Effector CD4-positive, alpha-beta T cell (primary cell): ENCODE data around the gene GNAT1.

Source experiments
- DNase-seq: peaks from one replicate; pipeline ENCODE4 v3.0.0-alpha.2; 2020

Gene GNAT1

DNA sequence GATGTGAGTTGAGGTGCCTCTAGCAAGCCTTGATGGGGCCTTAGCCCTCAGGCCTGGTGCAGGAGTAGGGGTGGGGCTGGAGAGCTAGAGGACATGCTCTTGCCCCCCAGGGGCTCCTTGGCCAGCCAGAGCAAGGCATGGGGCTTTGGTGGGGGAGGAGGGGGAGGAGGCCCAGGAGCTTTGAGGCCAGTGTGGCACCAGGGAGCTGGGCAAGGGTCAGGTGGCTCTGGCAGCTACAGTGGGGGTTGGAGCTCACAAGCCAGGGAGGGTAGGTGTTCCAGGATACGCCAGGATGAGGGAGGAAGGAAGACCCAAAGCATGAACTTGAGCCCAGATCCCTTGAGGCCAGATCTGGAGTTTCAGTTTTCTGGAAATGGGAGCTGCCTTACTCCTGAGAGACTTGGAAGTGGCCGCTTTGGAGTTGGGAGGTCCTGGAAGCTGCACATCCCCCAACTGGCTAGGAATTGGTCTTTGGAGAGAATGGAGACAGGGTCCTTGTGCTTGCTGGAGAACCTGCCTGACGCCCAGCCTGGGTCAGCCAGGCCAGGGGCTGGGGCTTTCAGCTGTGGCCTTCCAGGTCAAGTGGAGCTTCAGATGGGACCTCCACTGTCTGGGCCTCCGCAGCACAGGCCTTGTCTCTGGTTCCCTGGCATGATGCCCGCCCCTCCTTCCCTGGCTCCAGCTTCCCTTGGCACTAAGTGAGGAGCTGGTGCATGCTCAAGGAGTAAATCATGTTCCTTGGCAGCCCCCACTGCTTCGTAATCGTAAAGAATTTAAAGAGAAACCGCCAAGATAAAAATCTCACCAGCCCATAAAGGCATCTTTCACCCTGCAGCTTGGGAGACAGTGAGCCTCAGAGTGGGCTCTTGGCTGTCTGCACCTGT, 27.6 kb upstream of the GNAT1 start:
- no peak for DNase-seq

DNA sequence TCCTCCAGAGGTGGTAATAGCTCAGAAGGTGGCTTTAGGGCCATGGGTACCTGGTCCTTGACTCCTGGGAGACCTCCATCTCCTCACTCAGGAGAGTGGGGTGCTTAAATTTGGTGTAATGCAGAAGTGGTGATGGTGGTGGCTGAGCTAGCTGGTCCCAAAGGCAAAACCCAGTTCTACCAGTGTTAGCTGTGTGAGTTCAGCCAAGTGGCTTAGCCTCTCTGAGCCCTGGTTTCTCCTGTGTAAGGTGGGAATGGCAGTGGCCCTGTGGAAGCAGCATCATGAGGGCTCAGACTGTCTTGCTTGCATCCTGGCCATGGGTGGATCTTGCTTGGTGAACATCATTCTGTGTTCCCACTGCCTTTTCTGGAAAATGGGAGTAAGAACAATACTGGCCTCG, 26.9 kb upstream of the GNAT1 start:
- DNase-seq, result no peak

DNA sequence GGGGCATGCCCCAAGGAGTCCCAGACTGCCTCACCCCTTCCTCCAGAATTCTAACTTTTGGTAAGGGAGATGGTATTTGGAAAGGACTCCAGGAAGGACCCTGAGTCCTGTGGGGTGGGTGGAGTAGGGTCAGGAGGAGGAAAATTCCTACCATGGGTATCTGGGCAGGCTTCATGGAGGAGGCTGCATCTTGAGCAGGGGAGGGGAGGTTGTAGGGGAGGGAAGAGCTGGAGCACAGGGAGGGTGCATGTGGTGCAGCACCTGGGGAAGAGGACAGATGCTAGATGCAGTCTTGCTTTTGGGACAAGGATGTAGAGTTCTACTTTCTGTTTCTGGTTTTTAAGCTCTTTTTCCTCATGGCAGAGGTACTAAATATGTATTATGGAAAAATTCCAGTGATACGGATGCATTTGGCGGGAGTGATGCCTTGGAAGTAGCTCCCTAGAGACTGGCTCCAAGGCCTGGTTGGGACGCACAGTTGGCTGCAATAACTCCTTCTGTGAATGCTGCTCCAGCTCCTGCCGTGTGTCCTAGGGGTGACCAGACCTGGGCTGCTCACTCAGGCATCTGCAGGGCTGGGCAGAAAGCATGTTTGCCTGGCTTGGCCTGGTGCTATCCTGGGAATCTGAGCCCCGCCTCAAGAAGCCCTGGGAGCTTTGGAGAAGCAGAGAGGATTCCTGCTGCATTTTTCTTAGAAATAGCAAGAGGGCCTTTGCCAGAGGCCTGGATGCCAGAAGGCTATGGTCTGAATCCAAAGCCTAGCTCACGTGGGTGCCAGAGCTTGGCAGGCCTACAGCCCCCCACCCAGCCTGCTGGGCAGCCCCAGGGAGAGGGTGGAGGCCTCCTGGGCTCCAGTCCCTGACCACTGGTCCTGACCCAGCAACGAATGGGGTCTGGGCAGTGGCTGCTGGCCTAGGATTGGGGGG, 26.2 kb upstream of the GNAT1 start:
- no peak for DNase-seq

DNA sequence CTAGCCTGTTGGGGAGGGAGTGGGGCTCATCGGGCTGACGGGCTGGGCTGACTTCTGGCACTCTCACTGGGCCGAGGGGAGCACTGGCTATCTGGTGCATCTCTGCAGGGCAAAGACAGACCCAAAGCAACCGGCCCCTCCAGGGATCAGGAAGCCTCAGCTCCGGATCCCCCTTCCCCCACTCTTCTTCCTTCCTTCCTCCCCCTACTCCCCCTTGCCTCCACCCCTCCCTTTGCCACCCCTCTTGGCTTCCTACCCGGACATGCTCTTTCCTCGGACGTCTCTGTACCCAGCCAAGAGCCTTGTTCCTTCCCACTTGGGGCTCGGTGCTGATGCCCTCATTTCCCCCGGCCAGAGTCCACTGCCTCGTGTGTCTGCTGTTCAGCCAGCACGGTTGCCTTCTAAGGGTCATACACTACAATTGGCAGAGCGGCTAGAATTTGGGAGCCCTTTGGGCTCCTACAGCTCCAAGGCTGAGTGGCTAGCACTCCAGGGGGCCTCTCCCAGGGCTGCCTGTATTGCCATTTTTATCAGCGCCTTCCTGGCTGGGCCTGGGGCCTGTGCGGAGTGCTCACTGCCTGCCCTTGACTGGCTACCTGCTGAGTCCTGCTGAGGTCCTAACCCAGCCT, 25.4 kb upstream of the GNAT1 start:
- DNase-seq, result no peak

DNA sequence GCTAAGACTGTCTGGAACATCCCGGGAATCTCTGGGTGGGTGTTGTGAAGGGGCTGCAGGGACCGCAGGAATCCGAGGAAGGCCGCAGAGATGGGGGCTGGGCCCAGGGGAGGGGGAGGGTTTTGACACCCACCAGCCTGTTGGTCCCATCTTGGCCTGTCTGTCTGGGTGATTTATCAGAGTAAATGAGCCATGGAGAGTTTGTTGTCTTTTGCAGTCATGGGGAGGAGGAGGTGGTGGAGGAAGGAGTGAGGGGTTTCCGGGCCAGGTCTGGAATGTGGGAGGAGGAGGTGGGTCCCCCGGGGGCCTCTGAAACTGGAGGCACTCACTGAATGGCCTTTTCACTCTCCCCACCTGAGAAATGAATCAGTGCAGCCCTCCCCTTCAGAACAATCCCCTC, 24.8 kb upstream of the GNAT1 start:
- no peak for DNase-seq

DNA sequence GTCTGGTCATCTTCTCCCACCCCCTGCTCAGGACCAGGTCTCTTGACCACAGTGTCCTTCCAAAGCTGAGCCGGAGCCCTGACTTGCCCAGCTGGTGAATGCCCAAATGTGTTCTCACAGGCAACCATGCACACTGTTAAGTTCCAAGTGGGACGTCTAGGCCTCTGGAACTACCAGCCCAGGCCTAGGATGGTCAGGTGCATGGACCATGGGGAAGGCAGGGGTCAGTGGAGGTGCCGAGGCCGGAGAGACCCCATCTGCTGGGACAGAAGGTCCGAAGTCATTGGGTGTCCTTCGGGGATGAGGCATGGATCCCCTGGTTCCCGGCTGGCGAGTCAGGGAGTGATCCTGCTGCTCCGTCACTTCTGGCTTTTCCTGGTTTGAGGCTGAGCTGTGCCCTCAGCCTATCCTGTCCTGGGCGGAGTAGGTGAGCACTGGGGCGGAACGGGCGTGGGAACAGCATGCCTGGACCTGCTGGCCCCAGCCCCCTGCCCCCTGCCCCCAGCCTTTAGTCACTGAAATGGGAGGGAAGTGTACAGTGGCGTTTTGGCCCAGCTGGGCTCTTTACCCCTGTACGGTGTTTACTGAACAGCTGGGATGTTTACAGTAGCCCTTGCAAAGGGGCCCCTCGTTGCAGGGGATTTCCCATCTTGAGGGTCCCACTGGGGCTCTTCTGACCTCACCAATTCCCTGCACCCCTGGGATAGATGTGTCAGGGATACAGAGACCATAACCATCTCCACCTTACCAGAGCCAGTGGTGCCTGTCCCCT, 24.2 kb upstream of the GNAT1 start:
- DNase-seq, result no peak

DNA sequence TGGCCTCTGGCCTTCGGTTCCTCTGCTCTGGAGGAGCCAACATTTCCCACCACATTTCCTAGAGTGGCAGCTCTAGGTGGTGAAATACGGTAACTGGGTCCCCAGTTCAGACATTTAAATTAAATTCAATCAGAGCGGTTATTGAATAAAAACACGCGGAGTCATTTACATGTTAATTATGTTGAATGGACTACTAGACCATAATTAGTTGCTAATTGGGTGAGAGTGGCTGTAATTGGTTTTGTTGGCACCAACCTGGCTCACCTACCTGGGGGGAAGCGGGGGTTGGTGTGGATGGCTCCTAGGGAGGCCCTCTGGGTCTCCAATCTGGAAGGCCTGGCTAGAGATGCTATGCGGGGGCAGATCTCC, 23.6 kb upstream of the GNAT1 start:
- no peak for DNase-seq

DNA sequence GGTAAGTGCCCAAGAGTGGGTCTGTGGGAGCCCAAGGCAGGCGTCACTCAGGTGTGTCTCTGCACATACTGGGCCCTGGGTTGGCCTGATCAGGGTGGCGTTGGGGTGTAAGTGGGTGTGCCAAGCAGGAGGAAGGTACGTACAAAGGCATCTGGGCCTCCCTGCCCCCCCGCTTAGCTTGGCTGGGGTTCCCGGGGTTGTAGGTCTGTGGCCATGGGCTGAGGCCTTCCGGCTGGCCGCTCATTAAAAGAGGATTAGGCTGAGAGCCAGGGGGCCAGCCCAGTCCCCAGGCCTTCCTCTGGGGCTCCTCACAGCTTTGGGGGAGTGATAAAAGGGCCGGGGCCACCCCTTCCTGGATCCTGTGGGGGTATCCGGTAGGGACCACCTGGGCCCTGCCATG, 23.0 kb upstream of the GNAT1 start:
- no peak for DNase-seq

DNA sequence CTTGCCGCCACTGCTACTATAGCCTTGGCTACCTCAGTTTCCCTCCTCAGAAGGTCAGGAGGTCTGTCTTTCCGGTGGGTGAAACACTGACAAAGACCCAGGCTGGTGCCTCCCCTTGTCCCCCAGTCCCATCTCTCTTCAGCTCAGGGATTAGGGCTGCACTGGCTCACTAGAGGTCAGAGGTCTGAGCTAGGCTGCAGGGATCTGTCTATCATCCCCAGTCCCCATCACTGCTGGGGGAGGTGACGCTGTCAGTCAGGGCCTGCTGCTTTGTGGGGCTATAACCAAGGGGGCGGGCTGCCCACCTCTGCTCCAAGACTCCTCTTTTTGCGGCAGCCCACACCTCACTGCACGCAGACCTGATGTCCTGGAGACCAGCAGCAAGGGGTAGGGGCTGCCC, 22.6 kb upstream of the GNAT1 start:
- DNase-seq, result no peak

DNA sequence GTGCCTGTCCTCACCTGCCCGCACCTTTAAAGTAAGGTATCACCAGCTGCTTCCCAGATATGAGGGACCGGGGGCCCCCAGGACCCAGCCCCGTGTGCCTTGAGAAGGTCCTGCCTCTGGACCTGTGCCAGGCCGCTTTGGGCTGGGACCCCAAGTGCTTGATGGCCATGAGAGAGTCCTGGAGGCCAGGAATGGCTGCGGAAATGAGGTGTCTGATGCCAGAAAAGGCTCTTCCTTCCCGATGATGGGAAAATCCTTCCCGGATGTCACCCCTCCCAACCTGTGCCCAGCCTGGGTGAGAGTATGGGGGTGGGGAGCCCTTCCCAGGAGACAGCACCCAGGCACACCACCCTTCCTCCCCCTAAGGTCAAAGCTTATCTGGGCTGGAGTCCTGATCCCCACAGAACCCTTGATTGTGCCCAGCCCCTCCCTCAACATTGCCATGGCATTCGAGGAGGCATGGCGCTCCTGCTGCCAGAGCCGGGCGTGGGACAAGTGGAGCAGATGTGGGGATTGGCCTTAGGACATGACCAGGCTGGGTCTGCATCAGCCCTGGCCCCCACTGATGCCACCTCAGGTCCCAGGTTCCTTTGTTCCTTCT, 22.1 kb upstream of the GNAT1 start:
- no peak for DNase-seq

DNA sequence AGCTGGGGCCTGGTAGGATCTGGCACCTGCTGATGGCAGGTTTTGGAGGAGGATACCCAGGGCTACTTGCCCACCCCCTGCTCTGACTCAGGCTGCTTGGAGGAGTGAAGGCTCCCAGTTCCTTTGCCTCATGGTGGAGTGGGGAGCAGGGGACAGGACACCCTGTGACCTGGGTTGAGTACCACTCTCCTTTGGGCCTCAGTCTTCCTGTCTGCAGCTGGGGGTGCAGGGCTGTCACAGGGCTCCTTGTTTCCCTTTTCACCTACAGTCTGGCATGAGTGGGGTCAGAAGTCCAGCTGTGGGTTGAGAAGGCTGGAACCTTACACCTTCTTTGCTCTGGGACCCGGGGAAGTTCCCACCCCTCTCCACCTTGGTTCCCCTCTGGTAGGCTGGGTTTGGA, 21.6 kb upstream of the GNAT1 start:
- no peak for DNase-seq

DNA sequence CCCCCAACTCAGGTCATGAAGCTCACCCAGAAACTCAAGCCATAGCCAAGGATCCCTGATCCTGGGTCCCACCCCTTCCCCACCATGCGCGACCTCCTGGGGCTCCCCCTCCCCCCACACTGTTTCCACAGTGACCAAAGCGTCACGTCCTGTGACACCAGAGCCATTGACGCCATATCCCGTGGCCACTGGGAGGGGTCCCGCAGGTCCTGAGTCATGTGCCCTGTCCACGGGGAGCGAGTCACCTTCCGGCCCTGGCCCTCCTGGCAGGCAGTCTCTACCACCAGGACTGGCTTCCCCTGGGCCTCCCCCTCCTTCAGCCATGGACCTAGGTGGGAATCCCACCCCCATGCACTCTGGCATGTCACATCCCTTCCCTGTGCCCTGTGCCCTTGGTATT, 20.7 kb upstream of the GNAT1 start:
- DNase-seq, result no peak

DNA sequence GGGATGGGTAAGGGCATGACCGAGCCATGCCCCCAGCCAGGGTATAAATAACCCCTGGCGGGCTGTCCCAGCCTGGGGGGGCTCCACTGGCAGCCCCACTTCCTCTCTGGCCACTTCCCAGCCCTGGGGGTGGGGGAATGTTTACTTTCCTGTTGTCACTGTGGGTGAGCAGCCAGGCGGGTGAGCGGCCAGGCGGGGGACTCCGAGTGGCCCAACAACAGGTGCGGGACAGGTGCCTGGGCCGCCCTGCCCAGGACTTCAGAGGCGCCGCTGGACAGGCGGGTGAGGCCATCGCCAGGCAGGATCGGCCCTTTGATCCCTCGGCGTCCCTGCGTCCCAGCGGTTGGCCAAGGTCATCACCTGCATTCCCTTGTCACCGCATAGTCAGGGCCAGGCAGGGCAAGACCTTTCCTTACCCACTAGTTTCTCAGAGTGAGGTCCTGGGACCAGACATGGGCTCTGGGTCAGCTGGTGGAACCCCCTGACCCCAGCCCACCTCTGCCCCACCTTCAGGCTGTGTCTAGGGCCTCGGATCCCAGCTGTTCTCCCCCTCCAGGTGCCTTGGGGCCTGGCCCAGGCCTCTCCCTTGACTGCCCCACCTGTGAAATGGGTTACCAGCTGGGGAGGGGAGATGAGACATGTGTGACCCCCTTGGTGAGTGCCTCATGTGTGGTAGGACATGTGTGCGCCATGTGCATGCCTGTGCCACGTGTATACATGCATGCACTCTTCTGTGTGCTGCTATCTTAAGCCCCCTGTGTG, 19.7 kb upstream of the GNAT1 start:
- DNase-seq, result no peak

DNA sequence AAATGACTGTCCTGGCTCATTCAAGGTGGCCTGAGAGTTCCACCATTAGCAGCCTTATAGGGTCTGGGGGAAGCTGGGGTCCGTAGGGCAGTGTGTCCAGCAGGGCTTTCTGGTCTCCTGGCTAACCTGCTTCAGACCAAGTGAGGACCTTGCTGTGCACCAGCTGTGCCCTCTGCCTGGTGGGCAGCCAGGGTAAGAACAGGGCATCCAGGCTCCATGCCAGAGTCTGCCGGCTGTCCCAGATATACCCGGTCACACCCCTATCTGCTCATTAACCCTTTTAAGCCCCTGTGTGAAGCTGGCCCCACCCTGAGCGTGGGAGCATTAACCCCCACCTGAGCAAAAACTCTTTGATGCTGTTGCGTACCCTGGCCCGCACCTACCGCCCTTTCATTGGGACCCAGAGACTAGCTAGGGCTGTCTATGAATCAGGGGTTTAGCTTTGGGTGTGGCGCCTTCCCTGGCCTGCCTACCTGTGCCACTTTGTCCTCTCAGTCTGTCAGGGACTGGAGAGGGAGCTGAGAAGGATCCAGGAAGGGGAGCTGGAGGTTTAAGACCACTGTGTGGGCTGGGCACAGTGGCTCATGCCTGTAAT, 18.7 kb upstream of the GNAT1 start:
- no peak for DNase-seq

DNA sequence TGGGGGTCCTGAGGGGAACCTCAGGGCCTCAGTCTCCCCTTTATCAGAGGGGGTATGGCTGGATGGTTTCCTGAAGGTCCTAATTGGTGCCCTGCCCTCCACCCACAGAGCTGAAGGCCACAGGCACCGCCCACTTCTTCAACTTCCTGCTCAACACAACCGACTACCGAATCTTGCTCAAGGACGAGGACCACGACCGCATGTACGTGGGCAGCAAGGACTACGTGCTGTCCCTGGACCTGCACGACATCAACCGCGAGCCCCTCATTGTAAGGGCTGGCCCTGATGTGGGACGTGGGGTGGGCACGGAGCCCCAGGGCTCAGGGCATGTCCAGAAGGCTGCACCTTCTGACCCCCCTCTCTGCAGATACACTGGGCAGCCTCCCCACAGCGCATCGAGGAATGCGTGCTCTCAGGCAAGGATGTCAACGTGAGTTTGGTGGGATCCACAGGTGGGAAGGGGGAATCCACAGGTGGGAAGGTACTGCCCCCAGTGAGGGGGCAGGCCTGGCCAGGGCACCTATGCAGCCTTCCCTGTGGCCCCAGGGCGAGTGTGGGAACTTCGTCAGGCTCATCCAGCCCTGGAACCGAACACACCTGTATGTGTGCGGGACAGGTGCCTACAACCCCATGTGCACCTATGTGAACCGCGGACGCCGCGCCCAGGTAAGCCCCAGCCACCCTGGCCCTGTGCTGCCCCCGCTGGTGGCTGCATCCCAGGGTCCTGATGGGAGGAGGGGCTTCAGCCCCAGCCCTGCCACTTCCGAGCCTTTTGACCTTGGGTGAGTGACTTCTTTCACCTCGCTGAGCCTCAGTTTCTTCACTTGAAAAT, 17.5 kb upstream of the GNAT1 start:
- no peak for DNase-seq

DNA sequence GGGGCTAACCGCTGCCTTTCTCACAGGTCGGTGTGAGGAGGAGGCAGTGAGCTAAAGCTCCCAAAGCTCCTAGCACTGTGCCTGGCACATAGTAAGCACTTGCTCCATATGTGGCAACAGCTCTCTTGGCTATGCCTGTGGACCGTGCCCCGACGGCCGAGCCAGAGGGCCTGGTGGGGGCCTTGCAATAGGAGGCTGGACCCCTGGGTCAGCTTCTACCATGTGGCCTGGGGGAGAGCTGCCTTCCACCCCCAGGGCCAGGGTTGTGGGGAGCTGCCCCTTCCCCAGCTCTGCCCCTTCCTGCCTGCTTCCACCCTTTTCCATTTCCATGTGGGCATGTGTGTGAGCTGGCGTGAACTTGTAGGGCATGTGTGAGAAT, 16.9 kb upstream of the GNAT1 start:
- DNase-seq, result no peak

DNA sequence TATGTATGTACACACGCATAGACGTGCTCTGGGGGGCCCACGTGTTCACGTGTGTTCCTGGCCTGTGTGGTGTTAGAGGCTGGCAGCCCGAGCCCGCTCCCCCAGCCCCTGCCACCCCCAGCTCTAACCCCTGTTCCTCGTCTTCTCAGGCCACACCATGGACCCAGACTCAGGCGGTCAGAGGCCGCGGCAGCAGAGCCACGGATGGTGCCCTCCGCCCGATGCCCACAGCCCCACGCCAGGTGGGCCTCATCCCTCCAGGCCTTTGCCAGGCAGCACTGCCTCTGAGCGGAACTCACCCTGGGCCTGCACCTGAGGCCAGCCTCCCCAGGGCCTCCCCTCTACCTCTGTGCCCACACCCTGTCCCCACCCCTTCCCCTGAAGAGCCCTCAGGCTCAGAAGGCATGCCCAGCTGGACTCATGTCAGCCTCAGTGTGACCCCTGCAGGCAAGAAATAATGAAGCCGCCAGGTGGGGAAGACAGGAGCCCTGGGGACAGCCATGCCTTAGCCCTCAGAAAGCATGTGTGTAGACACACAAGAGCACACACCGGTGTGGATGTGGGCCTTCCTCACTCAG, 16.4 kb upstream of the GNAT1 start:
- no peak for DNase-seq

DNA sequence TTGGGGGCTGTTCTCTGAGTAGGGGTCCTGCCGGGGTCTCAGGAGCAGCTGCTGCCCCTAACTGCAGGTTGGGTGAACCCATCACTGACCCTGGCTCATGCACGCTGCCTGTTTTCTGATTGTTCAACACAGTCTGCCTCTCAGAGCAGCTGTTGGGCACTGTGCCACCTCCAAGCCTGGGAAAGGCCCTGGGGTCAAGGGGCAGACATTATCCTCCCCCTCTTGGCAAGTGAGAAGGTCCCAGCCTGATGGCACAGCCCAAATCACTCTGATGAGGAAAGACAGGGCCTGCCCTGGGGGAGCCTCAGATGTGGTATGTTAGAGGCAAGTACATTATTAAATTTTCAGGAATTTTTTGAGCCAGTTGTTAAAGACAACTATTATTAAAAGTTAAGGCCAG, 14.1 kb upstream of the GNAT1 start:
- no peak for DNase-seq

DNA sequence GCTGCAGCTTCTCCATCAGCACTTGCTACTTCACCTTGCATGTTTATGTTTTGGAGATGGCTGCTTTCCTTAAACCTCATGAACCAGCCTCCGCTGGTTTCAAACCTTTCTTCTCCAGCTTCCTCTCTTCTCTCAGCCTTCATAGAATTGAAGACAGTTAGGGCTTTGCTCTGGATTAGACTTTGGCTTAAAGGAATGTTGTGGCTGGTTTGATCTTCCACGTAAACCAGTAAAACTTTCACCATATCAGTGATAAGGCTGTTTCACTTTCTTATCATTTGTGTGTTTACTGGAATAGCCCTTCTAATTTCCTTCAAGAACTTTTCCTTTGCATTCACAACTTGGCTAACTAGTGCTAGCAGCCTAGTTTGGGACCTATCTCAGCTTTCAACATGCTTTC, 11.7 kb upstream of the GNAT1 start:
- no peak for DNase-seq

DNA sequence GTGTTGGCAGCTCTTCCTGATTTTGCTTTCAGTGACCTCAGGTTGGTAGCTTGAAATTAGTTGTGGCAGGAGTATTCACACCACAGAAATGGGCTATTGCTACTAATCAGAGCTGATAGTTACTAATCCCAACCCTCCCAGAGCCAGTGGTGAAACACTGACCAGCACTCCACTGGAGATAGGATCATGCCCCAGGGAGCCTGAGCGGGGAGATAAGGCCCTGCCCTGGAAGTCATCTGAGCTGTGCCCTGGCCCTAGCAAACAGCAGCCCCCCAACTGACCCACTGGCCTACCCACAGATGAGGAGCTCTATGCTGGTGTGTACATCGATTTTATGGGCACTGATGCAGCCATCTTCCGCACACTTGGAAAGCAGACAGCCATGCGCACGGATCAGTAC, 9.4 kb upstream of the GNAT1 start:
- DNase-seq, result no peak
